ENCODE measurements around the gene PGRMC2. TPM values are rescaled to one million over a fixed set of nuclear protein-coding genes. Genes with fewer than 3 reads are reported as not detected.

Gene PGRMC2
- total RNA-seq, 1 experiment from 2014 or later, result 32.5 TPM

GRCh38 chr4:128220286-128221235 lies 67.1 kb downstream of the PGRMC2 start:
- peak; percentile 57 for DNase-seq (ENCODE audit: low spot score)

Other genes starting within 250 kb of the PGRMC2 start
- gene LARP1B, start 226.5 kb downstream of the PGRMC2 start, total RNA-seq (2014; rRNA removed; shearing (Covaris generic)), result 15.7 and 16.5 TPM in 2 replicates

All from H4 (cell line).